ENCODE results near the gene ALPL. TPM values are rescaled to one million over a fixed set of nuclear protein-coding genes. Genes with fewer than 3 reads are reported as not detected.

The ALPL gene
- polyA plus RNA-seq, 1 donor = 3.0 TPM

- no peak for DNase-seq (ENCODE audit: low read depth)
These were observed 109.5 kb downstream of the ALPL start for GRCh38 chr1:21618561-21619374.

- DNase-seq (ENCODE audit: low read depth) = no peak
These were observed 110.2 kb downstream of the ALPL start for GRCh38 chr1:21619375-21619947.

GRCh38 chr1:21620011-21620410 is 110.8 kb downstream of the ALPL start:
- DNase-seq (ENCODE audit: low read depth) = no peak

GRCh38 chr1:21620496-21620895 is 111.3 kb downstream of the ALPL start:
- no peak for DNase-seq (ENCODE audit: low read depth)

- DNase-seq (ENCODE audit: low read depth) = no peak
These were observed 111.8 kb downstream of the ALPL start for GRCh38 chr1:21621051-21621450.

GRCh38 chr1:21621761-21622436 is 112.7 kb downstream of the ALPL start:
- no peak for DNase-seq (ENCODE audit: low read depth)

GRCh38 chr1:21622466-21623315 is 113.5 kb downstream of the ALPL start:
- DNase-seq (ENCODE audit: low read depth) = no peak

- no peak for DNase-seq (ENCODE audit: low read depth)
These were observed 114.3 kb downstream of the ALPL start for GRCh38 chr1:21623410-21623961.

GRCh38 chr1:21624571-21625389 is 115.6 kb downstream of the ALPL start:
- DNase-seq (ENCODE audit: low read depth) = no peak

GRCh38 chr1:21625390-21626190 is 116.4 kb downstream of the ALPL start:
- no peak for DNase-seq (ENCODE audit: low read depth)

GRCh38 chr1:21626921-21627339 is 117.7 kb downstream of the ALPL start:
- DNase-seq (ENCODE audit: low read depth) = no peak

Other genes starting within 250 kb of the ALPL start
- 29.1 TPM for gene ECE1, start 219.0 kb upstream of the ALPL start, polyA plus RNA-seq (ENCODE audit: insufficient read length)
- 6.1 TPM for gene NBPF3, start 69.3 kb upstream of the ALPL start, polyA plus RNA-seq (ENCODE audit: insufficient read length)
- 1.7 TPM for gene RAP1GAP, start 159.9 kb downstream of the ALPL start, polyA plus RNA-seq (ENCODE audit: insufficient read length)